Renal pelvis (tissue), 4 donors: ENCODE results near the gene CPXM2. TPM values are rescaled to one million over a fixed set of nuclear protein-coding genes. Genes with fewer than 3 reads are reported as not detected.

Experiments used
- DNase-seq: peaks from one replicate; pipeline ENCODE4 v3.0.0-alpha.2; 2013
- polyA plus RNA-seq, 3 donors: library from polyadenylated mRNA; unstranded; fragments of 120-200 nt; gene quantifications; one replicate each; pipeline ENCODE4 v1.2.1, GENCODE V29; 2013; ENCODE audit not compliant: insufficient read length in 3 of 3

CPXM2 gene
- polyA plus RNA-seq, 3 donors: 4.1 to 6.3 (median 4.9) TPM

GRCh38 chr10:123804716-123805115 is 86.9 kb downstream of the CPXM2 start:
- no peak for DNase-seq

- no peak for DNase-seq
Measured at GRCh38 chr10:123800821-123801220, 90.8 kb downstream of the CPXM2 start.

GRCh38 chr10:123800289-123800688 is 91.3 kb downstream of the CPXM2 start:
- DNase-seq: no peak

- no peak for DNase-seq
Measured at GRCh38 chr10:123798856-123799255, 92.8 kb downstream of the CPXM2 start.

- no peak for DNase-seq
Measured at GRCh38 chr10:123797813-123798212, 93.8 kb downstream of the CPXM2 start.

- no peak for DNase-seq
Measured at GRCh38 chr10:123796736-123797135, 94.9 kb downstream of the CPXM2 start.

- no peak for DNase-seq
Measured at GRCh38 chr10:123795846-123796590, 95.6 kb downstream of the CPXM2 start.

GRCh38 chr10:123795196-123795780 is 96.3 kb downstream of the CPXM2 start:
- no peak for DNase-seq

- no peak for DNase-seq
Measured at GRCh38 chr10:123792248-123792978, 99.2 kb downstream of the CPXM2 start.

GRCh38 chr10:123790132-123790885 is 101.3 kb downstream of the CPXM2 start:
- DNase-seq: no peak

GRCh38 chr10:123788981-123789380 is 102.6 kb downstream of the CPXM2 start:
- no peak for DNase-seq

- no peak for DNase-seq
Measured at GRCh38 chr10:123787566-123787965, 104.0 kb downstream of the CPXM2 start.

GRCh38 chr10:123786896-123787295 is 104.7 kb downstream of the CPXM2 start:
- no peak for DNase-seq

GRCh38 chr10:123786306-123786705 is 105.3 kb downstream of the CPXM2 start:
- no peak for DNase-seq

GRCh38 chr10:123784646-123785045 is 107.0 kb downstream of the CPXM2 start:
- no peak for DNase-seq

- no peak for DNase-seq
Measured at GRCh38 chr10:123784216-123784615, 107.4 kb downstream of the CPXM2 start.

- no peak for DNase-seq
Measured at GRCh38 chr10:123783296-123783695, 108.3 kb downstream of the CPXM2 start.

- DNase-seq: no peak
Measured at GRCh38 chr10:123782549-123782948, 109.1 kb downstream of the CPXM2 start.

- no peak for DNase-seq
Measured at GRCh38 chr10:123781956-123782500, 109.6 kb downstream of the CPXM2 start.

GRCh38 chr10:123781324-123781900 is 110.2 kb downstream of the CPXM2 start:
- no peak for DNase-seq

- no peak for DNase-seq
Measured at GRCh38 chr10:123778719-123779517, 112.7 kb downstream of the CPXM2 start.
